D721Med (cell line): ENCODE measurements around the gene KLK15.

Source experiments
- DNase-seq: peaks from one replicate; pipeline ENCODE4 v3.0.0; 2011; ENCODE audit warnings: low spot score; ENCODE audit not compliant: insufficient read length
- FAIRE-seq: peaks from 2 replicates; lab custom pipeline; 2011; peaks lifted over from hg19 to GRCh38; lab: Jason Lieb, UNC
- TF ChIP-seq, protein P1 (sequence below): IDR thresholded peaks from 2 replicates; pipeline ENCODE4 v1.5.1; 2012; ENCODE audit warnings: mild to moderate bottlenecking, control low read depth; ENCODE audit not compliant: insufficient read depth; ENCODE audit errors: missing control alignments

The KLK15 gene

DNA sequence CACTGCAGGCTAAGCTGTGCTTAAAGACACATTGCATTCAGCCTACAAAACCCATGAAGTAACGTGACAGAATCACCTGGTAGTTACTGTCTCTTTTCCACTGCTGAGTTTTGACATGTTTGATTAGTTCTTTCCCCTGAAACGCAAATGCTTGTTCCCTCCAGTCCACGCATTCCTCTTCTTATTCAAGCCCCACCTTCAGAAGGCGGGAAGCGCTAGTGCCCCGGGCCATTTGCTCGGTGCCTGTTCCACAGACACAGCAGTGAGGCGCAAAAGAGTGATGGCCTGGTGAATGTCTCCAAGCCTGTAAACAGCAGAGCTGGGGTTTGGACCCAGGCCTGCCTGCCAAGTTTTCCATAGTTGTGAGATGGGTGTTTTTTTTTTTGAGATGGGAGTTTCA lies 32.3 kb downstream of the KLK15 start:
- TF ChIP-seq, protein P1, sequence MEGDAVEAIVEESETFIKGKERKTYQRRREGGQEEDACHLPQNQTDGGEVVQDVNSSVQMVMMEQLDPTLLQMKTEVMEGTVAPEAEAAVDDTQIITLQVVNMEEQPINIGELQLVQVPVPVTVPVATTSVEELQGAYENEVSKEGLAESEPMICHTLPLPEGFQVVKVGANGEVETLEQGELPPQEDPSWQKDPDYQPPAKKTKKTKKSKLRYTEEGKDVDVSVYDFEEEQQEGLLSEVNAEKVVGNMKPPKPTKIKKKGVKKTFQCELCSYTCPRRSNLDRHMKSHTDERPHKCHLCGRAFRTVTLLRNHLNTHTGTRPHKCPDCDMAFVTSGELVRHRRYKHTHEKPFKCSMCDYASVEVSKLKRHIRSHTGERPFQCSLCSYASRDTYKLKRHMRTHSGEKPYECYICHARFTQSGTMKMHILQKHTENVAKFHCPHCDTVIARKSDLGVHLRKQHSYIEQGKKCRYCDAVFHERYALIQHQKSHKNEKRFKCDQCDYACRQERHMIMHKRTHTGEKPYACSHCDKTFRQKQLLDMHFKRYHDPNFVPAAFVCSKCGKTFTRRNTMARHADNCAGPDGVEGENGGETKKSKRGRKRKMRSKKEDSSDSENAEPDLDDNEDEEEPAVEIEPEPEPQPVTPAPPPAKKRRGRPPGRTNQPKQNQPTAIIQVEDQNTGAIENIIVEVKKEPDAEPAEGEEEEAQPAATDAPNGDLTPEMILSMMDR, result no peak
- FAIRE-seq, result no peak
- DNase-seq, result no peak

DNA sequence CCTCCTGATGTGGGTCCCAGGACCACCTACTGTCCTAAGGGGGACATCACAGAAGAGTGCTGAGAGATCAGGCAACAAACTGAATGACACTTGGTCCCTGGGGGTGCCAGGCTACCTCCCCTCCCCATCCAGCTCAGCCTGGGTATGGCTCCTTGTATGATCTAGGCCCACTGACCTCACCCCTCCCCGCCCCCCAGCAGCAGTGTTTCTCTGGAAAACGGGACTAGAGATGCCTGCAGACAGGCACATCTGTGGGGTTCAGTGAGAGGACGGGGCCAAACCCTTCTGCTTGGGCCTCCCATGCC lies 33.9 kb downstream of the KLK15 start:
- DNase-seq (no peak), FAIRE-seq (no peak)
- TF ChIP-seq, protein P1, result no peak

DNA sequence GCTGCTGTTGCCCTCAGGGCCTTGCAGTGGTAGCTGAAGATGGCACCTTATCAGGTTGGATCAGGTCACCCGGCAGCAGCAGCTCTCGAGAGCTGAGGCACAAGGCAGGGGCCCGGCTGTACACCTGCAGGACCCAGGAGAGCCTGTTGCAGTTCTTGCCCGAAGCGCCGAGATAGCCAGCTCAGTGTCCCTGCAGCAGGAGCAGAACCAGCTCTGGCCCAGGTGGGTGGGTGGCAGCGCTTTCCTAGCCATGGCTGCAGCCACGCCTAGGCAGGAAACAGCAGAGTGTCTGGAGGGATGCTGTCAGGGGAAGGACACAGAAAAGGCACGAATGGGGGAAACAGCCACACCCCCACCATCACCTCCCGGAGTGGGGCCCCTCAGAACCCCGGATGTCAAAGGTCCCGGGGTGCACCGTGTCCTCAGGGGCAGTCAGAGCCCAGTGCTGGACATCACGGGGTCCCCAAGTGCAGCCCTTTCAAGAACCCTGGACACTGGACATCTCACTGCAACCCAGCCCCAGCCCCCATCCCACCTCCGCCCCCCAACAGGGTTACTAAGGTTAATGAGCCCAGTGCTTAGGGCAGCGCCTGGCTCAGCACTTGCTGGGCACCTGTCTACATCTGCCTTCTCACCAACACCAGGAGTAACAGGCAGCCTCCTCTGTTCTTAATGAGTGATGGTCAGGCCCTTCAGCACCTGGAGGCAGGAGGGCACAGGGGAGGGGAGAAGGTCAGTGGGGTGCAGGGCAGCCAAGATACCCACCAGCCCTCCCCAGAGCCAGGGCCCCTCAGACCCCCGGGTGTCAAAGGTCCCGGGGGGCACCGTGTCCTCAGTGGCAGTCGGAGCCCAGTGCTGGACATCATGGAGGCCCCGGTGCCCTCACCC lies 34.5 kb downstream of the KLK15 start:
- TF ChIP-seq, protein P1, result no peak
- no peak for DNase-seq
- FAIRE-seq, result no peak

DNA sequence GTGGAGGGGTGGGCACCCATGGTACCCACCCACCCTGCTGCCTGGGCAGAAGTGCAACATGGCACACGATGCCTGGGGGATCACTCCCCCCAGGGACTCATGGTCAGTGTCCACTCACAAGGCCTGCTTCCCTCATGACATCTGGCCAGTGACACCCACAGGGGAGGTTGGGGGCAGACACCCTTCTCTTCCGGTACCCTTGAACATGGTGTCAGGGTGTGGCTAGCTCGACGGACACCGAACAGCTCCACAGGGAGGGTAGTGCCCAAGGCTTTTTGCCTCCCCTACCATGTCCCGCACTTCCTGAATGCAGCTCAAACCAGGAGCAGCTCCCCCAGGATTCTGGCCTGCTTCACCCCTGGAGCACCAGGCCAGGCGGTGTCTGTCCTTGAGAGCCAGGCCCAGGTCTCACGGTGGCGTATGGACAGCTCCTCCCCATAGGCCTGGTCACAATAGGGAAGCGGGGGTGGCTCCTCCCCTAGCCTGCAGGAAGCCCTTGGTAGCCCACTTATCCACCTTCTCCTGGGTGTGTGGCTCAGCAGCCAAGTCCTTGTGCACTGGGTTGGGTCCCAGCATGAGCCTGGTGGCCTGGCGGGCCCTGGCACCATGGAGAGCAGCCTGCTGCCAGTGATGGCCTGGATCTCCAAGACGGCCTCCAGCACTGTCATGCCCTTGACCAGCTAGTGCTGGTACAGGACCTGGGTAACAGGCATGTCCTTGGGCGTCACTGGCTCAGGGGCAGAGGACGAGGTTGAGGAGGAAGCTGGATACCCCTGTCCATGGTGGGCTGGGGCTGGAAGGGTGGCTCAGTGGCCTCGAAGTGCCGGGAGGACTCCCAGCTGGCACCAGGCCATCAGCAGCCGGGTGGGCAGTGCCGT lies 35.4 kb downstream of the KLK15 start:
- no peak for FAIRE-seq
- DNase-seq, result no peak
- TF ChIP-seq, protein P1, result no peak

DNA sequence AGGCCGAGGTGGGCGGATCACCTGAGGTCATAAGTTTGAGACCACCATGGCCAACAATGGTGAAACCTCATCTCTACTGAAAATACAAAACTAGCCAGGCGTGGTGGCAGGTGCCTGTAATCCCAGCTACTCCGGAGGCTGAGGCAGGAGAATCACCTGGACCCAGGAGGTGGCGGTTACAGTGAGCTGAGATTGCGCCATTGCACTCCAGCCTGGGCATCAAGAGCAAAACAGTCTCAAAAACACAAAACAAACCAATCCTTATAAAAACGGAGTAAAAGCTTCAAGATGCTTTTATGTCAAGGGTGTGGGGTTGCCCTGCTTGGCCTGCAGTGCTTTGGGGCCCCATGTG lies 36.0 kb downstream of the KLK15 start:
- DNase-seq, result no peak
- no peak for FAIRE-seq

DNA sequence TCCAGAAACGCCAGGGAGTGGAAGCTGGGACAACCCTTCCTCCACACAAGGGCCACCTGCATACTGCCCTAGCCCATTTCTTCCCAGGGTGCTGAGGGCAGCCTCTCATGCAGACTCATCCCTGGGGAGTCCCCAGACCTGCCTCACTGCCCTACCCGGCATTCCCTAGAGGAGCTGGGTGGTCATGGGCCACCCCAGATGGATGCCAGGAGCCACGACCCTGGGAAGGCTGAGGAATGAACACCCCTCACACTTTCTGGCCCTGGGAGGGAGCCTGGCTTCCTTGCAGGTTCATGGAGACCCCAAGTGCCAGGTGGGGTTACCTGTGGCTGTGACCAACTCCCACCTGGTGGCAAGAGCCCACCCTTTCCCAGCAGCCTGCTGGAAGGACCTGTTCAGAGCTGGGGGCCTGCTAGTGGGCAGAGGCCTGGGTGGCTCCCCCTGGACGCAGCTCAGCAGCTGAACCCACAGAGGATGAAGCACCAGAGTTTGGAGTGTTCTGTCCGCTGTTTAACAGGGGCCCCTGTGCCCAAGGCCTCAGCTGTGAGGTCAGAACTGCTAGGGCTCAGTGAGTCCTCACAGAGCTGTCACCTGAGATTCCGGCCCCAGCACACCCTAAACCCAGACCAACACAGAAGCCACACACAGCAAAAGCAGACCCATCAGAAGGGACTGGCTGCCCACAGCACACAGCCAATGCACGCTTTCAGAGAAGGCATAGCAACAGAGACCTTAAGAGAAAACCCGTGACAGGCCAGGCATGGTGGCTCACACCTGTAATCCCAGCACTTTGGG lies 36.5 kb downstream of the KLK15 start:
- TF ChIP-seq, protein P1, result no peak
- FAIRE-seq (no peak), DNase-seq (no peak)

More for the DNA sequence above, 36.0 kb downstream of the KLK15 start:
- TF ChIP-seq, protein P1, result no peak
